GM06990 (cell line): ENCODE results near the gene TLE2.

Source experiments
- DNase-seq: peaks from one replicate; pipeline ENCODE4 v3.0.0-alpha.2; 2011; ENCODE audit not compliant: insufficient read length; ENCODE audit errors: extremely low read depth
- H3K27me3 ChIP-seq: replicated peaks from 2 replicates; pipeline ENCODE4 v1.6.0; 2011; ENCODE audit warnings: low read length; ENCODE audit not compliant: control insufficient read depth, insufficient read depth
- H3K36me3 ChIP-seq: 2 replicates; pipeline ENCODE4 v1.5.1; 2011; ENCODE audit warnings: low read length; ENCODE audit not compliant: control insufficient read depth, insufficient read depth
- H3K4me3 ChIP-seq: replicated peaks from 2 replicates; pipeline ENCODE4 v1.5.1; 2011; ENCODE audit warnings: low read depth, mild to moderate bottlenecking, control low read depth, low read length
- CTCF ChIP-seq: IDR thresholded peaks from 2 replicates; pipeline ENCODE4 v1.5.1; 2011; ENCODE audit warnings: low read length, control low read depth, mild to moderate bottlenecking, inconsistent platforms; ENCODE audit not compliant: insufficient read depth, poor library complexity, severe bottlenecking

TLE2 gene

GRCh38 chr19:2986951-2987524 lies 42.0 kb downstream of the TLE2 start:
- Histone ChIP-seq H3K36me3 (no peaks in the 10 kb centered on the region), H3K4me3 (no peak overlapping the region), H3K27me3 (no peaks in the 10 kb centered on the region)
- no peak for TF ChIP-seq CTCF
- no peak for DNase-seq

GRCh38 chr19:2984215-2984528 lies 44.9 kb downstream of the TLE2 start:
- Histone ChIP-seq H3K27me3 (no peaks in the 10 kb centered on the region), H3K4me3 (peak overlapping the region; percentile 32), H3K36me3 (no peaks in the 10 kb centered on the region)
- no peak for TF ChIP-seq CTCF
- DNase-seq, result no peak

DNA sequence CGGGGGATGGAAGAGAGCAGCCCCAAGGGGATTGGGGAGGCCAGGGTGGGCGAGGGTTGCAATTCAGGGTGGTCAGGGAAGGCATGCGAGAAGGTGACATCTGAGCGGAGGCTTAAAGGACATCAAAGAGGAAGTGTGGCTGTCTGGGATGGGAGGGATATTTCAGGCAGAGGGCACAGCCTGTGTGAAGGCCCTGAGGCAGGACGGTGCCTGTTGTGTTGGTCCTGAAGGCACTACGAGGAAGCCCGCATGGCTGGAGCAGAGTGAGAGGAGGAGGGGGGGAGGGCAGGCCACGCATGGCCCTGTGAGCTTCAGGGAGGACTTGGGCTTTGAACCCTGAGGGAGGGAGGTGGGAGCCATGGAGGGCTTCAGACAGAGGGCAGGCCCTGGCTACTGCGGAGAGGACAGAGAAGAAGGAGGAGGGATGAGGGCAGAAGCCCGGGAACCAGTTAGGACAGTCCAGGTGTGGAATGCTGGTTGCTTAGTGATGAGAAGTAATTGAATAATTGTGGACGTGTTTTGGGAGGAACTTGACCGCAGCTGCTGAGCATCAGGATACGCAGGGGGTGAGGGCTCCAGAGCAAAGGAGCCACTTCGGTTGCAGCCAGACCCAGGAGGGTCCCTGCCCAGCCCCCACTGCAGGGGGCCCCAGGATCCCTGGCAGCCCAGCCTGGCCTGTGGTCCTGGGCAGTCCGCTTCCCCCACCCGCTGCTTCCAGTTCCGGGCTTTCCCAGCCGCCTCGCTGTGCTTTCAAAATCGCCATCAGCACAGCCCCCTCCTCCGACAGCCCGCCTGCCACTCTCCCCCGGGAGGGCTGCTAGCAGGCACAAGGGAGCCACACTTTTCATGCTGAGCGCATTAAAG lies 45.5 kb downstream of the TLE2 start:
- H3K4me3 ChIP-seq, result peak overlapping the region; percentile 32
- no peaks in the 10 kb centered on the region for H3K27me3 ChIP-seq
- no peak for TF ChIP-seq CTCF
- DNase-seq, result no peak
- H3K36me3 ChIP-seq, result no peaks in the 10 kb centered on the region

DNA sequence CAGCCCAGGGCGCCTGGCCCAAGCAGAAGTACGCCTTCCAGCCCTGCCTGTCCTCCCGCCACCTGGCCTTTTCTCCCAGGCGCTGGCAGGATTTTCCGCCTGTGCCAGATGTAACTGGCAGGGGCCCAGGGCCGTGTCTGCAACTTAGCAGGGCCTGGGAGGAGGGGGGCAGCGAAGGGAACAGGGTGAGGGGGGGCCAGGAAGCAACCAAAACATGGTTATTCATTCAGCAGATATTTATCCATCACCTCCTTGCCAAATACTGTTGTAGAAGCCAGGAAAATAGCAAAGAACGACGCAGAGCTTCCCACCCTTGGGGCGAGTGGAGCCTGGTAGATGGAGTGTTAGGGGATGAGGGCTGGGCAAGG lies 46.1 kb downstream of the TLE2 start:
- H3K36me3 ChIP-seq, result no peaks in the 10 kb centered on the region
- H3K4me3 ChIP-seq, result no peak overlapping the region
- no peaks in the 10 kb centered on the region for H3K27me3 ChIP-seq
- TF ChIP-seq CTCF, result no peak
- no peak for DNase-seq

DNA sequence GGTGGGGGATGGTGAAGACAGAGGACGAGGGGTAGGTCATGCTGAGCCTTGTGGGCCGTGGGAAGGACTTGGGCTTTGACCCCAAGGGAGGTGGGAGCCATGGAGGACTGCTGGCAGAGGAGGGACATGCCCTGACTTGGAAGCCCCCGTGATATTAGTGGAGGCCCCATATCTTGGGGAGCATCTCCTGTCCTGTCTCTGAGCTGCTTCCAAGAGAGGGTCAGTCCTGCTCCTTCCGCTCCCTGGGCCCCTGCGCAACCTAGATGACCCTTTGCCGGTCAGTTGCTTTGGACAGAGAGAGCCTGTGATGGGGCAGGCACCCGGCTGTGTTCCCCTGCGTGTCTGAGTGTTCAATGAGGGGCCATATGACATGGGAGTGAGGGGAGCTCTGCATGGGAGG lies 46.5 kb downstream of the TLE2 start:
- no peak for DNase-seq
- TF ChIP-seq CTCF, result no peak
- no peaks in the 10 kb centered on the region for H3K27me3 ChIP-seq
- H3K36me3 ChIP-seq, result no peaks in the 10 kb centered on the region
- H3K4me3 ChIP-seq, result no peak overlapping the region
